SU-DHL-6 (cell line): Measurements from ENCODE around the gene AOAH.

Source experiments
- H2AFZ ChIP-seq: fragments of 200-600 bp; sonication (generic); 2 replicates; pipeline ENCODE4 v1.6.1; 2014; ENCODE audit warnings: low read depth, mild to moderate bottlenecking, moderate library complexity, mixed read lengths, antibody characterized with exemption, low read length; ENCODE audit not compliant: severe bottlenecking
- H3F3A ChIP-seq: fragments of 200-600 bp; shearing (Covaris generic); 2 replicates; pipeline ENCODE4 v1.6.0; 2016; ENCODE audit warnings: antibody characterized with exemption, mild to moderate bottlenecking; ENCODE audit not compliant: insufficient read depth
- H3K27ac ChIP-seq: fragments of 200-600 bp; sonication (generic); 2 replicates; pipeline ENCODE4 v1.5.1; 2016; ENCODE audit warnings: low read depth, mild to moderate bottlenecking, low read length, moderate library complexity, mixed read lengths
- H3K27me3 ChIP-seq: fragments of 200-600 bp; sonication (generic), shearing (Covaris generic); 2 replicates; pipeline ENCODE4 v1.6.0; 2014; ENCODE audit warnings: mild to moderate bottlenecking, low read length
- H3K36me3 ChIP-seq: fragments of 200-600 bp; sonication (generic); 2 replicates; pipeline ENCODE4 v1.6.1; 2014; ENCODE audit warnings: mild to moderate bottlenecking, low read length, mixed read lengths
- H3K4me2 ChIP-seq: fragments of 300-600, 200-600 bp; shearing (Covaris generic), sonication (generic); 2 replicates; pipeline ENCODE4 v1.6.0; 2014; ENCODE audit warnings: low read length, low read depth, mild to moderate bottlenecking; ENCODE audit not compliant: poor library complexity, severe bottlenecking
- H3K4me3 ChIP-seq: fragments of 200-600 bp; sonication (generic); 2 replicates; pipeline ENCODE4 v1.5.1; 2014; ENCODE audit warnings: antibody characterized with exemption, low read length, mild to moderate bottlenecking, mixed read lengths; ENCODE audit not compliant: insufficient read depth, poor library complexity, severe bottlenecking
- H3K79me2 ChIP-seq: fragments of 200-600 bp; sonication (generic); 2 replicates; pipeline ENCODE4 v1.6.1; 2014; ENCODE audit warnings: mild to moderate bottlenecking, low read length, moderate library complexity; ENCODE audit not compliant: insufficient read depth
- H3K9ac ChIP-seq: fragments of 200-600 bp; sonication (generic); 2 replicates; pipeline ENCODE4 v1.7.0; 2014; ENCODE audit warnings: mild to moderate bottlenecking, low read length
- H3K9me2 ChIP-seq: fragments of 200-600 bp; sonication (generic); replicated peaks from 2 replicates; pipeline ENCODE4 v1.6.1; 2014; ENCODE audit warnings: low read length; ENCODE audit not compliant: insufficient read depth
- H3K9me3 ChIP-seq: fragments of 200-600 bp; sonication (generic); 2 replicates; pipeline ENCODE4 v1.6.1; 2014; ENCODE audit warnings: low read length, mixed read lengths; ENCODE audit not compliant: insufficient read depth
- H4K20me1 ChIP-seq: fragments of 200-600 bp; sonication (generic); 2 replicates; pipeline ENCODE4 v1.6.1; 2014; ENCODE audit warnings: low read depth, mild to moderate bottlenecking, antibody characterized with exemption, low read length, moderate library complexity, mixed read lengths
- CTCF ChIP-seq: fragments of 200-600 bp; sonication (generic); IDR thresholded peaks from one replicate; pipeline ENCODE4 v1.5.1; 2017; ENCODE audit warnings: antibody characterized with exemption, mild to moderate bottlenecking, low read length, moderate library complexity; ENCODE audit not compliant: insufficient read depth, poor library complexity, severe bottlenecking
- EZH2phosphoT487 ChIP-seq: fragments of 200-600 bp; sonication (generic), shearing (Covaris generic); conservative IDR thresholded peaks from 2 replicates; pipeline ENCODE4 v1.6.1; 2018; ENCODE audit warnings: mild to moderate bottlenecking, antibody characterized with exemption, low read length, moderate library complexity, mixed read lengths

AOAH gene

DNA sequence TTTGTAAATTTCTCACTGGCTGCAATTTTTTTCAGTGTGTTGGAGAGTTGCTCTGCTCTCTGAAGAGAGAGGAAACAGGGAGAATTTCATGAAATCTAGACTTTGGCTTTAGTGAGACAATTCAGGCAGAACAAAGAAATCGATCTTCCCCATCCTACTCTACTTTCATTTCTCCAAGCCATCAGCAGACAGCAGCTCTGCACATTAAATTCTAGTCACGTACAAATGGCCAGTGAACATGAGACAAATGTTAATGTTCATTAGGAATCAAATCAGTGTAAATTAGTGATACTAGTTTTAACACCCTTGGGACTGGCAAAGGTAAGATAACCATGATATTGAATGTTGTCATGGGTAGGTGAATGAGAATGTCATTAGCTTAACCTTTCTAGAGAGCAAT is 193.8 kb downstream of the AOAH start:
- Histone ChIP-seq H3K9ac (no peak overlapping the region), H3K27ac (no peak overlapping the region), H3F3A (no peaks in the 10 kb centered on the region), H4K20me1 (no peaks in the 10 kb centered on the region), H3K9me2 (no peaks in the 10 kb centered on the region), H3K27me3 (no peaks in the 10 kb centered on the region), H3K9me3 (no peaks in the 10 kb centered on the region), H3K79me2 (no peaks in the 10 kb centered on the region), H3K4me3 (no peak overlapping the region), H3K4me2 (no peak overlapping the region), H3K36me3 (no peaks in the 10 kb centered on the region), H2AFZ (no peak overlapping the region)
- no peak for TF ChIP-seq EZH2phosphoT487
- no peak for TF ChIP-seq CTCF

DNA sequence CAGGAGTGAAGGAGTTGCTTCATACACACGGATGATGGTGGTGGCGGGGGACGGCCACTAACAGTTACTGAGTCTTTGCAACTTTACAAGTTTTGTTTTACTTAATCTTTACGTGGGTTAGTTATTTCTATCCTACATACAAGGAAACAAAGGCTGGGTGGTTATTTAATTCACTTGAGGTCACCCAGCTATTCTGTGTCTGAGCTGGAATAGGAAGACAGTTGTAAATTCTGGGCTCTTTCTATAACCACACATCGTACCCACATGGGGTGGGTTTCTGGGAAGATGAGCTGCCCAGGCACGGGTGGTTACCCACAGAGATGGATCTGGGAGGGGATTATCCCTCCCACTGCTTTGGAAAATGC is 196.8 kb downstream of the AOAH start:
- no peaks in the 10 kb centered on the region for H4K20me1 ChIP-seq
- no peak overlapping the region for H2AFZ ChIP-seq
- no peak overlapping the region for H3K9ac ChIP-seq
- H3K9me3 ChIP-seq: no peaks in the 10 kb centered on the region
- no peak overlapping the region for H3K27ac ChIP-seq
- H3K79me2 ChIP-seq: no peaks in the 10 kb centered on the region
- H3K9me2 ChIP-seq: no peaks in the 10 kb centered on the region
- no peak overlapping the region for H3K4me2 ChIP-seq
- H3K4me3 ChIP-seq: no peak overlapping the region
- H3K27me3 ChIP-seq: no peaks in the 10 kb centered on the region
- TF ChIP-seq EZH2phosphoT487 (no peak), CTCF (no peak)
- no peaks in the 10 kb centered on the region for H3K36me3 ChIP-seq
- H3F3A ChIP-seq: no peaks in the 10 kb centered on the region

DNA sequence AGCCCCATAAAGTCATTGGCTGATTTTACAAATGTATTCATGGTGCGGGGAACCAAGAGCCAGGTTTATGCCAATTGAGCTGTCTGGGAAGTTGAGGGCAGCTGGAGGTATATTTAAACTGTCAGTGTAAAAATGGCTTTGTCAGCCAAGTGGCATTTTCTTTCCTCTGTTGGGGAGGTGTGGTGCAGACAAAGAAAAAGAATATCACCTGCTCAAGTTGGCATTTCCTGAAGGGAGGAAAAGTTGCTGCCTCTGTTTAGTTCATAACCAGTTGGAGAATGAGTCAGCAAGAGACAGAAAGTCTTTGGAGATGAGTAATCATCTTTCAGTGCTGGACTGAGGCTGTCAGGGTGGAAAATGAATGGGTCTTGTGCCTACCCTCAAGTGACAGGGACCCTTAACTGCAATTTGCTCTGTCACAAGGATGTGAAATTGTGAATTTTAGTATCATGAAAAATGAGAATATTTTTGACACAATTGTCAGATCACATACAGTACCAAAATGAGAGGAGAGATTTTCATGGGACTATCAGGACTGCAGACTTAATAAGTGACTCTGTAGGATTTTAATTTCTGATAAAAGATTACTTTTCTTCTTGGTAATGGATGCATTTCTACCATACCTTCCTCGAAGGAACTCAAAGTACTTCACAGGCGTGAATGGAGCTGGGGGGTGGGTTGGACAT is 197.3 kb downstream of the AOAH start:
- Histone ChIP-seq H3K9me2 (no peaks in the 10 kb centered on the region), H3K79me2 (no peaks in the 10 kb centered on the region), H3K9me3 (no peaks in the 10 kb centered on the region), H3K36me3 (no peaks in the 10 kb centered on the region), H3K4me3 (no peak overlapping the region), H3K27ac (no peak overlapping the region), H3F3A (no peaks in the 10 kb centered on the region), H2AFZ (no peak overlapping the region), H3K27me3 (no peaks in the 10 kb centered on the region), H3K4me2 (no peak overlapping the region), H3K9ac (no peak overlapping the region), H4K20me1 (no peaks in the 10 kb centered on the region)
- no peak for TF ChIP-seq CTCF
- no peak for TF ChIP-seq EZH2phosphoT487
